HG03045 (cell line): ENCODE measurements around the gene SCUBE1.

ENCODE experiments used
- ATAC-seq: cut with Tn5 transposase; IDR thresholded peaks from one replicate; pipeline ENCODE4 v1.9.1; 2021; ENCODE audit warnings: mild to moderate bottlenecking, moderate library complexity; ENCODE audit not compliant: unreplicated experiment

The SCUBE1 gene

DNA sequence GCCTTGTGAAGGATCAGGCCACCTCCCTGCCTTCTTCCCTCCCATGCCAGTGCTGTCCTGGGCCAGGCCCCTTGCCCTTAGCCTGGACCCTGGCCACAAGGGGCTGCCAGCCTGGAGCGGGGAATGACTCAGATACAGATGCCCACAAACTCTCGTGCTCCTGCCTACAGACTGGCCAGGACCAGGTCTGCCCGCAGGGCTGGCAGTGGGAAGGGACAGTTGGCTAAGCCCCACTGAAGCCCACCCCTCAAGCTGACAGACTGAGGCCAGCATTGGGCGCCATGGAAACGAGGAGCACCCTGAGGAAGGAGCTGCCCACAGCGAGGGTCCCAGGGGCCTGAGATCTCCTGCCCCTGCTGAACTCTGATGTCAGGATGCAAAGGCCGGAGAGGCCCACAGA, 14.1 kb downstream of the SCUBE1 start:
- no peak for ATAC-seq

DNA sequence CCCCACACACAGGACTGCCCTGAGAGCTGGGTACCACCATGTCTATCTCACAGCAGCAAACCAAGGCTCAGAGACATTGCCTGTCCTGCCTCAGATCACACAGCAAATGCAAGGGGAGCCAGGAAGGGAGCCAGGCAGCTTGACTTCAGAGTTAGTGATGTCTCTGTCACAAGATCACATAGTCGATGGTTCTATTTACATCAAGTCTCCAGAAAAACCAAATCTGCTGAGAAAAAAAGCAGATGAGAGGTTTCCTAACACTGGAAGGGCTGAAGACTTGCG, 16.1 kb downstream of the SCUBE1 start:
- no peak for ATAC-seq

DNA sequence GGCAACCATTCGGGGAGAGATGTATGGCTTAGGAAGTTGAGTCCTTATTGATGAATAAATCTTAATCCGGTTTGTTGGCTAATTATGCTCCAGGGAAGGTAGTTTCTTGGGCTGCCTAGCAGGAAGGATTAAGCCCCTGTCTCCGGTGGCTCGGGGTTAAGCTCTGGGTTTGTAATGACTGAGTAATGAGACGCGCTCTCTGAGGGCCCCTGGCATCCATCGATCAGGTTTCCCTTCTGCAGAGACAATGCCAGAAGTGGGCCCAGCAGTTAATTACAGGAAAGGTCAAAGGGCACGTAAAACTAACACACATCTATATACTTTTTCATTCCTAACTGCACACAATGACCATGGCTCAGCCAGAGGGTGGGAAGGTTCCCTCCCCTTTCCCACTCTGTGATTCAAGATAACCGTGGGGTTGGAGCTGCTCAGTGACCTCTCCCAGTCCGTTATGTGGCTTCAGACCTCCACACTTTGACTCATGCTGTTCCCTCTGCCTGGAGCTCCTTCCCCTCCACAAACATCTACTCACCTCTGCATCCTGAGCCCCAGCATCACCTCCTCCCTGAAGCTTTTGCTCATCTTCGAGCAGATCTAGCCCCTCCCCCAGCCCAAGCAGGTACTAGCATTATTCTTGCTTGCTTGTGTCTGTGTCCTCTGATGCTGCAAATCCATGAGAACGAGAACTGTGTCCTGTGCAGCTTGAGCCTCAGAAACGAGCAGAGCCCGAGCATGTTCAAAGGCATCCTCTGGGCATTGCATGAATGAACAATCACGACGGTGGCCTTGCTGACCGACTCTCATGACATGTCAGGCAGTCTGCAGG, 16.6 kb downstream of the SCUBE1 start:
- ATAC-seq: no peak

DNA sequence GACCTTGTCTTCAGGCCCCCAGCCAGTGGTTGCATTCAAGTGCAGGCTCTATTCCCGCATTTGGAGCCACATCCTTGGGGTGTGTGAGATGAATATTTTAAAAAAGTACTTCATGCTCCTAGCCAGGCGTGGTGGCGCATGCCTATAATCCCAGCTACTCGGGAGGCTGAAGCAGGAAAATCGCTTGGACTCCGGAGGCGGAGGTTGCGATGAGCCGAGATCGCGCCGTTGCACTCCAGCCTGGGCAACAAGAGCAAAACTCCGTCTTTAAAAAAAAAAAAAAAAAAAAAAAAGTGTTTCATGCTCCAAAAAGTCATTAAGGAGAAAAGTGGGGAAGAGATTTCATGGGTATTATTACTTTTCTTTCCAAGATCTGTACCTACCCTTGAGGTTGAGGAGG, 18.0 kb downstream of the SCUBE1 start:
- no peak for ATAC-seq

DNA sequence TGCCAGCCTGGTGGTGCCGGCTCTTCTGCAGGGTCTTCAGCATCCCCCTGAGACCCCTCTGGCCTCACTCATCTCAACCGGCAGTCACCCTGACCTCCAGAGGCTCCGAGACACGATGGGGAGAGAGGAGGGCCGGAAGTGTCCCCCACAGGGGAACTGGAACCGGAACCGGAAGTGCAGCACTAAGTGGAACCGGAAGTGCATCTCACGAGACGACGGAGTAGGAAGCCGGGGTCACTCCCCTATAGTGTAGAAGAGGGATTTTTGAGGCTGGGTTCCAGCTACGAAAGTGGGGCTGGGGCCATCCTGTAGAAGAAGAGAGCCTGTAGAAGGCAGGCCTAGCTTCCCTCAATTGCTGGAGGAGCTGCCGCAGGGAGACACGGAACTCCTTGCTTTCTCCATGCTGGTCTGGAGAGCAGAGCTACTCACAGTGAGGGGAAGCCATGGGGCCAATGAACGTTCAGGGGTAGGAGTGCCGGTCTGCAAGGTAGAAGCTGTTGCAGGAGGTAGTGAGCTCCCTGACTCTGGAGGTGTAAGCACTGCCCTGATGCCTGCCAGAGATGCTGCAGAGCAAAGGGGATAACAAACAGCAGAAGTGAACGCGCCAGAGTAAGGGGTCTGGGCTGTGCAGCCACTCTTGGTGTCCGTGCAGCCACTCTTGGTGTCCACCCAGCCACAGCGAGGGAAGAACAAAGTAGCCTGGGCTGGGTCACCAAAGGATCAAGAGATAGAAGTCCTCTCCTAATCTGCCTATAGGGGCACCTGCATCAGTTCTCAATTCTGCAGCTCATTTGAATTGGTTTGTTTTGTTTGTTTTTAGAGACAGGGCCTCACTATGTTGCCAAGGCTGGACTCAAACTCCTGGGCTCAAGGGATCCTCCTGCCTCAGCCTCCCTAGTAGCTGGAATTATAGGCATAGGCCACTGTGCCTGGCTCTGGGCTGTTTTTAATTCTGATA, 21.9 kb downstream of the SCUBE1 start:
- ATAC-seq: no peak

DNA sequence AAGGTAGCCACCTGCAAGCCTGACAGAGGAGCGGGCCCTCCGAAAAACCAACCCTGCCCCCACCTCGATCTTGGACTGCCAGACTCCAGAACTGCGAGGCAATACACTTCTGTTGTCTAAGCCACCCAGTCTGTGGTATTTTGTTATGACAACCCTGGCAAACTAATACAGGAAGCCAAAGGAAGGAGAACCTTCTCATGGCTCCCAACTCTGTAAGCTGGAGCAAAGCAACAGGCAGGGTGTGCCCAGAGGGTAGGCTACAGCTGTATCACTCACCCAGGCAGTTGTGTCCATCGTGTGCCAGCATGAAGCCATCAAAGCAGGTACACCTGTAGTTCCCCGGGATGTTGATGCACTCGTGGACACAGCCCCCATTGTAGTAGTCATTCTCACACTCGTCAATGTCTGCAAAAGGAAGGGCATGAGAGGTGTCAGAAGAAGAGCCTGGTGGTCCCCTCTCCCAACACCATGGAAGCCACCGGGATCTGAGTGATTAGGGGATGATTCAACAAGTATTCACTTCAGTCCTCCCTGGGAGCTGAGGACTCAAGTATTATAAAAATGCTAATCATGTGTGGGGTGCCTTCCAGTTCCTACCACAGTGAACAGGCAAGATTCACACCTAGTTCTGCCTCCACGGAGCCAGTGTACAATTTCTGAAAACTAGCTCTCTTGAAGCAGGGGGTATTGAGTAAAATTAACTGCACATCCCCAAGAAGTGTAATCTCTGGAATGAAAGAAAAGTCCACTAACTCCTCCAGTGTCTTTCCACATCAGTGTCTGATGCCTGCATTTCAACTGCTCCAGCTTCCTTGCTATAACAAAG, 23.3 kb downstream of the SCUBE1 start:
- no peak for ATAC-seq

DNA sequence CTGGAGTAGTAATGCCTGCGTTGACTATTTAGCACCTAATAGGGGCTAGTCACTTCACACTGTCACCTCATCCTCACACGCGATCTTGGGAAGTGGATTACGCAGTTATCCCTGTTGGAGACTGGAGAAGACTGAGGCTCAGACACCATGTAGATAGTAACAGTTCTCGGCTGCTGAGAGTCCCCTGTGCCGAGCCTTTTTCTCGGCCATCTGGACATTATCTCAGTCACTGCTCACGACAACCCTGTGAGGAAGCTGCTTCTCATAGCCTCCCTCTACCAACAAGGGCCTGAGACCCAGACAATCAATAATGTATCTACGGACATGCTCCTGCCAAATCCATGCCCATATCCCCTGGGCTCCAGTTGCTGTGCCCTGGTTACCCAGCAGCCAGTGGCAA, 25.9 kb downstream of the SCUBE1 start:
- ATAC-seq: no peak

DNA sequence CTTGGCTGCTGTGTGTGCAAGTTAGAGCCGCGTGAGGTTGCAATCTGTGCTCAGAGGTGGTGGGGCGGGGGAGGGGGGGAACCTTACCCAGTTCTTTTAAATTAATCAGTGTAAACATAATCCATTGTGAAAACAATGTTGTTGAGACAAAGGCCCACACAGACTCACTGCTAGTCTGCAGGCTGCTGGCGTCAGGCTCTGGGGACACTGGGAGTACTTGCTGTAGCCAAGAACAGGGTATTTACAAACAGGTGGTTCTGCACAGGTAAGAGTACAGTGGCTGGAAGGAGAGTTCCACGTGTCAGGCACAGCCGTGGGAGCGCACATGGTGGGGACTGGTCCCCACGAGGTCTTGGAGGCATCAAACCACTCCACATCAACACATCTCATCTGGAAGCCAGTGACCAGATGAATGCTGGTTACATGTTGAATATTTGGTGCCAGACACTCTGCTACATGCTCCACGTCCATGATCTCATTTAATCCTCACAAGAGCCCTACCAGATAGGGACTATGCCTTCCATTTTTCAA, 27.4 kb downstream of the SCUBE1 start:
- no peak for ATAC-seq

DNA sequence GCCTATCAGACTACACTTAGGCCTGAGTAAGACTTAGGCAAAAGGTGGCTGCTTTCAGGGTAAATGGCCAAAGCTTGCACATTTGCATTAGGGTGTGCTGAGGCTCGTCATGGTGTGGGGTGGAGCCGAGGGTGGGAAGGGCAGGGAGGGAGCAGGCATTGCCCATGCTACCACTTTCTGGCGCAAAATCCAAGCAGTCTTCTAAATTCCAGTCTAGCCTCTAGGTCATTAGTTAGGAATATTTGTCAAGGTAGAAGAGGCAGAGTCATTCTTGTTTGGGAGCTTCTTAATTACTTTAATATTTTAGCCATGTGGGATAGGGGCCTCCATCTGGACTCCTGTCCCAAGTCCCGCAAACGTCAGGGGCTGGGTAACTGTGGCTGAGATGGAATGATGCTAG, 28.6 kb downstream of the SCUBE1 start:
- no peak for ATAC-seq

DNA sequence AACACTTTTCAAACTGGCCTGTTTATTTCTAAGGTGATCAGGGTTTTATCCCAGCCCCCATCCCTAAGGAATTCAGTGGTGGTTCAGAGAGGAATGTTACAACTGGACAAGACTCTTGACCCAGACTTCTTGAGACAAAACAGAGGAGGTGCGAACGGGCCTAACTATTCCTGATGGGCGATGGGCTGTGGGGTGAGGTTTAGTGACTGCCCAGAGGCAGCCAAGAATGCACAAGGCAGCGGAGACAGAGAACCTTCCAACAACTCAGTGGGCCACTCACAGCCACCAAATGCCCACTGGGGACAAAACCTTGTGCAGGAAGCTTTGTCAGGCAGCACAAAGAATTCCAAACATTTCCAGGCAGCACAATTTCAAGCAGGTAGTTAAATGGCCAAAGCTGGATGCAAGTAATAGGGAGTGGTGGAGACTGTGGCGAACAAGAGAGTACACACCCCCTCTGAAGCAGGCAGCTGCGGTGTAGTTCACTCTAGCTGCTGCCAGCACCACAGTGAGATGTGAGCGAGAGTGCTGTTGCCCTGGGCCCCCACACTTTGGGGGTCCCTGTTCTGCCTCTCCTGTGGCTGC, 29.2 kb downstream of the SCUBE1 start:
- ATAC-seq: no peak

DNA sequence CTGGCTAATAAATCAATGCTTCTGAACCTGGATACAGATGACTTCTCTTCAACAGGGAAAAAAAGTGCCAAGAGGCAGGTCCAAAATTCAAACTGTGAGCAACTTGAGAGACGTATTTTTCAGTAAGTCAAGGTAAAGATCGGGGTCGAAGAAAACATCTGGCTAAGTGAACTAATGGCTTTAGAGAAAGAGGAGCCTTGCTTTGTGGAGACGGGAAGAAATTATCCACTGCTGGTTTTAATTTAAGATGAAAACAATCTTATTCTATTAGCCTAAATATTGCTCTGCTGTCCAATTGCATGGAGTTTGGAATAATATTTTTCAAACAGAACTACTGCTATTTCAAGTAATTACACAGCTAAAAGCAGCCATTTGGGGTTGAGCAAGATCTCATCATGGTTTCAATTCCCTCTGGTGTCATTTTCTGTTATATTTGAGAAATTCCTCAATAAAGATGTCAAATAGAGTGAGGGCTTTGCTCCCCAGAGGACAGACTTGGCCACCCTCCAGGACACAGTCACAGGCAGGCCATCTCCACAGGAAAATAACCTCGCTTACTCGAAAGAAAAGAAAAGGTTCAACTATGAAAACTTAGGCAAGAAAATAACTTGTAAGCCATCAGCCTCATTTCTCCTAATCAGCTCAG, 29.8 kb downstream of the SCUBE1 start:
- no peak for ATAC-seq

DNA sequence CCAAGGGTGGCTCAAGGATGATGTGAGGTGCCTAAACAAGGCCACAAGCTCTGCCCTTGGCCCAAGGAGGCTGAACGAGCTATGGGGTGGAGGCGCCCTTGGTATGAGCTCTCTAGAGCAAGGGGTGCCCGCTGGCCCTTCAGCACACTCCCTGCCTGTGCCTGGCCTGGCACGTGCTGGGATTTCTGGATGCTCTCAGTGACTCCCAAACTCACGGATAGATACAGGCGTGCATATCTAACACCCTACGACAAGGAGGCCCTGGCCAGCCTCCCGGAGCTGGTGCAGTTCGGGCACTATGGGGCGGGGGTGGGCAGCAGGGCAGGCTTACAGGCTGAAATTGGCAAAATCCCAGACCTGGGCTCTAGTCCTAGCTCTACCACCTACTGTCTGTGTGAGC, 30.6 kb downstream of the SCUBE1 start:
- ATAC-seq: no peak

DNA sequence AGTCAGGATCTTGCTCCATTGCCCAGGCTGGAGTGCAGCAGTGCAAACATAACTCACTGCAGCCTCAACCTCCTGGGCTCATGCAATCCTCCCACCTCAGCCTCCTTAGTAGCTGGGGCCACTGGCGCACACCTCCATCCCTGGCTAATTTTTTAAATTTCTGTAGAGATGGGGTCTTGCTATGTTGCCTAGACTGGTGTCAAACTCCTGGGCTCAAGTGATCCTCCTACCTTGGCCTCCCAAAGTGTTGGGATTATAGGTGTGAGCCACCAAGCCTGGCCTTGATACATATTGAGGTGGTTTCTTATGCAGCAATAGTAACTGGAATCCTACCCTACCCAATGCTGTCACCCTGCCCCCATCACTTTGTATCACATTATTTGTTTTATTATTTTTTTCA, 32.4 kb downstream of the SCUBE1 start:
- no peak for ATAC-seq

DNA sequence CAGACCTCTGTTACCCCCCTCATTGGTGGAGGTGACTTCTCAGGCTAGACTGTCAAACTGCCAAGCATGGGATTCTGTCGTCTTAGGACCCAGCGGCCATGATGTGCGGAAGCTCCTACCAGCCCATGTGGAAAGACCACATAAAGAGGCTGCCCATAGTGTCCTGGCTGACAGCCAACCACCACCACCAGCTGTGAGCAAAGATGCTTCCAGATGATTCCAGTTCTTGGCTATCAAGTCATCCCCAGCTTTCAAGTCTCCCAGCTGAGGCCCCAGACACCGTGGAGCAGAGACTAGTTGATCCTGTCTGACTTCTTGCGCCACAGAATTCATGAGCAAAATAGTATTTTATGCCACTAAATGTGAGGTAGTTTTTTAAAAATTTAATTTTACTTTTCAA, 32.9 kb downstream of the SCUBE1 start:
- ATAC-seq: no peak

DNA sequence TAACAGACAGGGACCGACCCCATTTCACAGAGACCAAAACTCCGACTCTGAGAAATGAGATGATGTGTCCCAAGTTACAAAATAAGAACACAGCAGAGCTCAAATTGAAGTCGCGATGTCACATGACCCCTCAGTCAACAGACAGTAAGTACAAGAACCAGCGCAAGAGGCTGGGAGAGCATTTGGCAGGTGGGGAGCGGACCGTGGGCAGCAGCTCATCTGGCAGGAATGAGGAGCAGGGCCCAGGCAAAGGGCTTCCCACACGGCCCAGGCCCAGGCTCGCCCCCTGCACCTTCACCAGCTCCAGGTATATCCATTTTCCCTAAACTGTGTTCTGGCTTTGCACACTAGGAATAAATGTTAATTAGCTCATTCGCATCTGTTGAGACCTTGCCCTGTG, 34.3 kb downstream of the SCUBE1 start:
- ATAC-seq: no peak

DNA sequence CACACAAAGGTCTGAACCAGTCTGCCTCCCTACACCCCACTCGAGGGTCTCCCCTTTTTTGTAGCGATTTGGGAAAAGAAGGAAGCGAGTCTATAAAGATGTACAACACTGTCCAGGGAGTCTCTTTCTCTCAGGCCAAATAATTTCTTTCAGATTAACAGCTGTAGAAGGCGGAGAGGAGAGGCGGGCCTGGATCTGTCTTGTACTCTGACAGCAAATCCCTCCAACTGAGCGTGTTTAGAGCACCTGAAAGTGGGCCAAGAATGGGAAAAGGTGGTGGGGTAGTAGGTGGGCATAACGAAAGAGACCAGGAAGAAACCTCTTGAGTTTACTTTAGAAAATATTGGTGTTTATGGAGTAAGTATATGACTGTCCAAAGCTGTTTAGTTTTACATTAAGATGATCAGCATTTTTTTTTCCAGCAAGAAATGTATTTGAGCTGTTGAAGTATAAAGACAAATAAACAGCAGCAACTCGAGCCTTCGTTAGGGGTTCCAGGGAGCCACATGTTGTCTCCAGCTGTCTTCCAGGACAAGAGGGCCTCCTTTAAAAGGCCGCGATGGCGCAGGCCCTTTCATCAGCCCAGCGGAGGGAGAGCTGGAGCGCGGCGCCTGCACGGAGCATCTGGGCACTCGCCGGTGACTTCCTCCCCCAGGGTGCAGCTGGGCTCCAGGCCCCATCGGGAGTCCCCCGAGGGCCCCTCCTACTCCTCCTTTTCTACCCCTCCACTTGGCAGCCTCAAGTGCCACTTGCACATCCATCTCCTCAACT, 34.9 kb downstream of the SCUBE1 start:
- ATAC-seq: no peak

DNA sequence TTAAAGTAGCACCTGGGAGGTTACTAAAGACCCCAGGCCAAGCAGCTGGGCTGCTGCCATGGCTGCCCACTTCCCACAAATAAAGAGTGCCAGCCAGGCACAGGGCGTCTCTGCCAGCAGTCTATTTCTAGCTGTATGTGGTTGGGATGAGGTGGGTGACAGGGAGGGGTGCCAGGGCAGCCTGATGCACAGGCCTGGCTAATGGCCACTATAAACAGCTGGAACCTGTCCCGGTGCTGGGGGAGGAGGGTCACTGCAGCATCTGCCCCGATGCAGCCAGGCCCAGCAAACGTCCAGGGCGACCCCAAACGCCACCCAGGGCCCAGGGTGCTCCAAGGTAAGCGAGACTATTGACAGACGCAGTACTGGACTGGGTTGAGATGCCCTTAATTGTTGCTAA, 37.4 kb downstream of the SCUBE1 start:
- ATAC-seq: no peak

DNA sequence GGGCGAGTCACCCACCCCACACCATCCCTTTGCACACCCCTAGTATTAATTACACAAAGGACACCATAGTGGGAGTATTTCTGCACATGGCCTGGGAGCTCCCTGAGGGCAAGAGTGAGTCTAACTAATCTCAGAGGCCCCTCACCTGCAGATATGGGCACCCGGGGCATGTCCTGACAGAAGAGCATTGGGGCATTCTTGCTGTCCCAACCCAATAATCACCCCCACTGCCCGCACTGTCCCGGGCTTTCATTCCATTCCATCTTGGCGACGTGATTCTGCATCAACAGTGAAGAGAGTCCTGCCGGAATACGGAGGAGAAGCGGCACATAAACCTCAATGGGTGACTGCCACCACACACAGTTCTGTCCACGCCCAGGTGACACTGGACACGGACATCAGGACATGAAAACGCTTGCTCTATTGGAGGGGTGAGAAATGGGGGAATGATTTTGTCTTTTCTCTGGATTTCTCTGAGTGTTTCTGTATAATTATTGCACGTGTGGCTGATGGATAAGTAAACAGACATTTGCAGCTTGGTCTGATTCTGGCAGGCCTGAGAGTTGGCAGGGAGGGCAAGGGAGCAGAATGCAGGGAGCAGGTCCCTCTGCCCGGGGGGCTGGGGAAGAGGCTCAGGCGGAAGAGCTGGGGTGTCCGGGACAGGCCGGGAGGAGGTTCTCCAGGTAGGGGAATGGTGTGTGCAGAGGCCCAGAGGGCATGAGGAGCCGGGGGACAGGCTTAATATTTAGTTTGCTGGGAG, 38.2 kb downstream of the SCUBE1 start:
- no peak for ATAC-seq

DNA sequence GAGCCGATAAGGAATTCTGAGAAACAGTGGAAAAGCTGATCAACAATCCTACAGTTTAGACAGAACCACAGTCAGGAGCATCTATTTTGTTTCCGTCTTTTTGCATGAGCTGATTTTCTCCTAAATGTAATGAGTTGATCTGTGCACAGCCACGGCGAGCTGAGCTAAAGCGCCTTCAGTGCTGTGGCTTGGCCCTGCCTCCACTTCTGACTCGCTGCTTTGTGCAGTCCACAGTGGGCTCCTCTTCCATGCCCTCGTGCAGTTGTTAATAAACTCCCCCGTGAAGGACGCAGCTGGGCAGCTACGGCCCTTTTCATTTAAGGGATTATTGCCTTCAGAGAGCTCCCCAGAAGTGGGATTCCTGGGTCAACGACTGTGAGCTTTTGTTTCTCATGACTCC, 39.4 kb downstream of the SCUBE1 start:
- no peak for ATAC-seq
